Ovary (tissue), 9 donors: ENCODE data around the gene TRIP13. TPM values are rescaled to one million over a fixed set of nuclear protein-coding genes. Genes with fewer than 3 reads are reported as not detected.

Experiments
- DNase-seq, 5 donors: peaks; one replicate each; pipeline ENCODE4 v3.0.0-alpha.2; 2019 to 2020
- H3K27ac ChIP-seq, 2 donors: fragments of 200-600 bp; one replicate each; pipeline versions ENCODE4 v1.5.1 to v1.8.0; 2019 to 2022
- H3K27me3 ChIP-seq: fragments of 200-600 bp; one replicate; pipeline ENCODE4 v1.8.0; 2022
- H3K36me3 ChIP-seq: fragments of 200-600 bp; sonication (generic); one replicate; pipeline ENCODE4 v1.5.1; 2019
- H3K4me1 ChIP-seq: one replicate; pipeline ENCODE4 v1.8.1; 2013; ENCODE audit warnings: mild to moderate bottlenecking, moderate library complexity; ENCODE audit not compliant: insufficient read depth
- H3K4me3 ChIP-seq: fragments of 200-600 bp; sonication (generic); one replicate; pipeline ENCODE4 v1.5.1; 2017
- H3K9me3 ChIP-seq, 2 donors: fragments of 200-600 bp in 1 of 2; sonication (generic) in 1 of 2; one replicate each; pipeline versions ENCODE4 v1.5.1 to v1.8.1; 2013 to 2019; ENCODE audit warnings: mild to moderate bottlenecking in 1 of 2, moderate library complexity in 1 of 2
- EP300 ChIP-seq: sonication (generic); formaldehyde crosslinking; IDR thresholded peaks from one replicate; pipeline ENCODE4 v1.6.1; 2017; ENCODE audit warnings: antibody characterized with exemption
- POLR2A ChIP-seq: fragments of 450-650 bp; IDR thresholded peaks from one replicate; pipeline ENCODE4 v1.6.1; 2017; ENCODE audit warnings: antibody characterized with exemption, mild to moderate bottlenecking, moderate library complexity
- WGBS, 3 donors: extraction: QIAGEN DNeasy Blood & Tissue Kit in 1 of 3; methylation state at CpG; one replicate each; pipeline versions ENCODE4 v1.1.5 to v1.1.7; 2013 to 2017; 5-methylcytosine and 5-hydroxymethylcytosine counted together
- intact Hi-C, 4 donors: fragments of 100-400 bp; cut with DNase I; formaldehyde crosslinking; loops; one replicate each; pipeline versions ENCODE4 v1.11.0 to v1.15.1; 2022 to 2023
- polyA plus RNA-seq, 2 donors: library from polyadenylated mRNA; stranded (reverse); fragments of 200-250 nt in 1 of 2; fragments of 350-450 nt in 1 of 2; fragmentation: Illumina TruSeq in 1 of 2; extraction: RNeasy Lipid Tissue Mini Kit (QIAGEN cat#74804) in 1 of 2; gene quantifications; one replicate each; pipeline ENCODE4 v1.2.3, GENCODE V29; 2013 to 2014
- total RNA-seq, 7 donors: library from RNA; depleted of rRNA in 2 of 7; stranded (reverse); fragments of >200 nt in 2 of 7; fragmentation: NEBNext Ultra II Directional in 3 of 7; extraction: Animal tissue kit (Norgen Biotek cat#: 25700) in 3 of 7; gene quantifications; one replicate each; pipeline versions ENCODE4 v1.1.0 to v1.2.4, GENCODE V29; 2016 to 2023
- TF ChIP-seq, protein P1 (sequence below), 3 donors: fragments of 450-650 bp in 2 of 3; fragments of 200-600 bp in 1 of 3; IDR thresholded peaks; one replicate each; pipeline versions ENCODE4 v1.5.1 to v1.8.0; 2016 to 2022; ENCODE audit warnings: antibody characterized with exemption in 3 of 3, mild to moderate bottlenecking in 1 of 3
- donor health status: DM: no; HTN: no; CAD: no; lungs with moderate emphysema.
- donor health status: DM: no; HTN: no; CAD: no.
- donor health status: Bipolar disorder and iron deficiency.
- donor health status: DM: yes; HTN: yes; CAD: no.
- donor health status: DM: no; HTN: no; CAD: no.
- donor health status: DM: yes; HTN: yes; CAD: no.

TRIP13 gene
- total and polyA plus RNA-seq, 9 donors: 1.3 to 3.9 (median 2.0) TPM

- TF ChIP-seq EP300 (no peak), POLR2A (no peak)
- TF ChIP-seq, protein P1, sequence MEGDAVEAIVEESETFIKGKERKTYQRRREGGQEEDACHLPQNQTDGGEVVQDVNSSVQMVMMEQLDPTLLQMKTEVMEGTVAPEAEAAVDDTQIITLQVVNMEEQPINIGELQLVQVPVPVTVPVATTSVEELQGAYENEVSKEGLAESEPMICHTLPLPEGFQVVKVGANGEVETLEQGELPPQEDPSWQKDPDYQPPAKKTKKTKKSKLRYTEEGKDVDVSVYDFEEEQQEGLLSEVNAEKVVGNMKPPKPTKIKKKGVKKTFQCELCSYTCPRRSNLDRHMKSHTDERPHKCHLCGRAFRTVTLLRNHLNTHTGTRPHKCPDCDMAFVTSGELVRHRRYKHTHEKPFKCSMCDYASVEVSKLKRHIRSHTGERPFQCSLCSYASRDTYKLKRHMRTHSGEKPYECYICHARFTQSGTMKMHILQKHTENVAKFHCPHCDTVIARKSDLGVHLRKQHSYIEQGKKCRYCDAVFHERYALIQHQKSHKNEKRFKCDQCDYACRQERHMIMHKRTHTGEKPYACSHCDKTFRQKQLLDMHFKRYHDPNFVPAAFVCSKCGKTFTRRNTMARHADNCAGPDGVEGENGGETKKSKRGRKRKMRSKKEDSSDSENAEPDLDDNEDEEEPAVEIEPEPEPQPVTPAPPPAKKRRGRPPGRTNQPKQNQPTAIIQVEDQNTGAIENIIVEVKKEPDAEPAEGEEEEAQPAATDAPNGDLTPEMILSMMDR (IDR thresholded peaks at IDR 0.05): no peak
- intact Hi-C loops: loop anchor here in 1 of 4 donors (10.0 kb wide), 2 partner anchors 205 to 235 kb away; no protein-coding TSS in a partner anchor
- H3K27ac ChIP-seq: no peak overlapping the region
- H3K4me1 ChIP-seq: no peaks in the 10 kb centered on the region
- no peaks in the 10 kb centered on the region for H3K36me3 ChIP-seq
- no peaks in the 10 kb centered on the region for H3K27me3 ChIP-seq
- no peaks in the 10 kb centered on the region for H3K9me3 ChIP-seq
- no peak overlapping the region for H3K4me3 ChIP-seq
- DNase-seq: peak in 1 of 5 donors; percentile 3
Observed at GRCh38 chr5:929596-929995, 36.9 kb downstream of the TRIP13 start.

GRCh38 chr5:930866-931265 lies 38.2 kb downstream of the TRIP13 start:
- intact Hi-C loops: loop anchor here in 1 of 4 donors (10.0 kb wide), 1 partner anchor 714 kb away; no protein-coding TSS in a partner anchor
- H3K4me1 ChIP-seq: no peaks in the 10 kb centered on the region
- no peak for DNase-seq
- no peaks in the 10 kb centered on the region for H3K36me3 ChIP-seq
- no peak overlapping the region for H3K4me3 ChIP-seq
- TF ChIP-seq POLR2A (no peak), EP300 (no peak)
- TF ChIP-seq, protein P1 (IDR thresholded peaks at IDR 0.05): no peak
- no peaks in the 10 kb centered on the region for H3K27me3 ChIP-seq
- H3K27ac ChIP-seq: no peak overlapping the region
- H3K9me3 ChIP-seq: no peaks in the 10 kb centered on the region
- 77 to 90% (median 89%) methylated on average over 8 of the region's 8 CpGs for WGBS, 3 donors

GRCh38 chr5:931570-932145 lies 39.0 kb downstream of the TRIP13 start:
- Histone ChIP-seq H3K36me3 (no peaks in the 10 kb centered on the region), H3K9me3 (no peaks in the 10 kb centered on the region), H3K4me1 (no peaks in the 10 kb centered on the region), H3K27me3 (no peaks in the 10 kb centered on the region), H3K4me3 (no peak overlapping the region), H3K27ac (no peak overlapping the region)
- DNase-seq: peak in 1 of 5 donors; percentile 10
- 77 to 81% (median 79%) methylated on average over 13 of the region's 13 CpGs for WGBS, 3 donors
- TF ChIP-seq EP300 (no peak), POLR2A (no peak)
- TF ChIP-seq, protein P1 (IDR thresholded peaks at IDR 0.05): no peak
- intact Hi-C loops: loop anchor here in 1 of 4 donors (10.0 kb wide), 1 partner anchor 713 kb away; no protein-coding TSS in a partner anchor

DNA sequence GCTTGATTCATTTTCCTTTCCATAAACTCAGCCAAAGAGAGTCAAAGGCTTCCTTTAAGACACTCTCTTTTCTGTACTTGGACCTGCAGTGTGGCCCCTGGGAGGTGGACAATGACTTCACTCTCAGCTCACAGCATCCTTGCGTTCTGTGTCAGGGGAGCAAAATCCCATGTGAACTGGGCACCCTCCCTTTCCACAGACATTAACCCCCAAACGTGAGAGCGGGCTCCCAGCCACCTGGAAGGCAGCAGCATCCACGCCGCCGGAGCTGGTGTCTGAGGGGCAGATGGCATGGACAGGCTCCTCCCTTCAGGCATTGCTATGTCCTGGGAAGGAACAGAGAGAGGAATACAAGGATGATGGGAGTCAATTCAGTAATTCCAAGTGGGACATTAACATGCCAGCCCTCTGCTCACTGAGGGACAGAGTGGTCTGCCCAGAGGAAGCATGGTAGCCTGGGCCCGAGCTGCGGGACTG lies 39.5 kb downstream of the TRIP13 start:
- H3K36me3 ChIP-seq: no peaks in the 10 kb centered on the region
- H3K27me3 ChIP-seq: no peaks in the 10 kb centered on the region
- intact Hi-C loops: loop anchor here in 1 of 4 donors (10.0 kb wide), 1 partner anchor 713 kb away; no protein-coding TSS in a partner anchor
- TF ChIP-seq, protein P1 (IDR thresholded peaks at IDR 0.05): no peak
- TF ChIP-seq POLR2A (no peak), EP300 (no peak)
- H3K9me3 ChIP-seq: no peaks in the 10 kb centered on the region
- H3K27ac ChIP-seq: no peak overlapping the region
- peak in 2 of 5 donors; percentile 9 to 18 for DNase-seq
- 84 to 87% (median 86%) methylated on average over 8 of the region's 8 CpGs for WGBS, 3 donors
- no peak overlapping the region for H3K4me3 ChIP-seq
- no peaks in the 10 kb centered on the region for H3K4me1 ChIP-seq
